Lung (tissue), 12 donors: ENCODE results near the gene SPAG17. TPM values are rescaled to one million over a fixed set of nuclear protein-coding genes. Genes with fewer than 3 reads are reported as not detected.
A peak's percentile ranks its signal among the peaks of the same experiment; 100 is the strongest.

Source experiments
- ATAC-seq: fragments of 200-7000 bp; cut with Tn5 transposase; one replicate; pipeline ENCODE4 v1.9.1; 2020; ENCODE audit warnings: moderate number of reproducible peaks; ENCODE audit not compliant: insufficient read depth, low FRiP score
- DNase-seq, 3 donors: peaks; one replicate each; pipeline ENCODE4 v3.0.0-alpha.2; 2013 to 2017
- H3K27ac ChIP-seq, 2 donors: one replicate each; pipeline ENCODE4 v1.5.1; 2013; ENCODE audit warnings: mild to moderate bottlenecking in 2 of 2, moderate library complexity in 2 of 2, control low read depth in 1 of 2, inconsistent platforms in 1 of 2, low read depth in 1 of 2, low read length in 1 of 2
- H3K27me3 ChIP-seq, 3 donors: one replicate each; pipeline ENCODE4 v1.5.1; 2013; ENCODE audit warnings: low read length in 2 of 3; ENCODE audit not compliant: control insufficient read depth in 3 of 3, insufficient read depth in 3 of 3
- H3K36me3 ChIP-seq, 4 donors: one replicate each; pipeline ENCODE4 v1.5.1; 2013; ENCODE audit warnings: low read length in 4 of 4, mild to moderate bottlenecking in 1 of 4, moderate library complexity in 1 of 4; ENCODE audit not compliant: control insufficient read depth in 4 of 4, insufficient read depth in 4 of 4
- H3K4me1 ChIP-seq, 5 donors: one replicate each; pipeline ENCODE4 v1.5.1; 2013; ENCODE audit warnings: low read length in 5 of 5, mild to moderate bottlenecking in 2 of 5, moderate library complexity in 1 of 5; ENCODE audit not compliant: control insufficient read depth in 5 of 5, insufficient read depth in 5 of 5
- H3K4me3 ChIP-seq: one replicate; pipeline ENCODE4 v1.5.1; 2013; ENCODE audit warnings: mild to moderate bottlenecking, control low read depth, moderate library complexity
- H3K9ac ChIP-seq, 2 donors: one replicate each; pipeline ENCODE4 v1.5.1; 2013; ENCODE audit warnings: low read length in 2 of 2, control low read depth in 1 of 2; ENCODE audit not compliant: insufficient read depth in 1 of 2
- H3K9me3 ChIP-seq, 4 donors: one replicate each; pipeline ENCODE4 v1.5.1; 2013; ENCODE audit warnings: low read length in 3 of 4, mild to moderate bottlenecking in 1 of 4, moderate library complexity in 1 of 4; ENCODE audit not compliant: control insufficient read depth in 4 of 4, insufficient read depth in 3 of 4
- CTCF ChIP-seq: IDR thresholded peaks from 2 replicates; pipeline ENCODE4 v1.5.1; 2012; ENCODE audit warnings: mild to moderate bottlenecking; ENCODE audit errors: control extremely low read depth, extremely low read depth
- WGBS, 2 donors: extraction: QIAGEN DNeasy Blood & Tissue Kit; methylation state at CpG; one replicate each; pipeline ENCODE4 v1.1.7; 2013; 5-methylcytosine and 5-hydroxymethylcytosine counted together
- polyA plus RNA-seq, 2 donors: library from polyadenylated mRNA; stranded (reverse); fragments of 200-250 nt; gene quantifications; one replicate each; pipeline ENCODE4 v1.2.1, GENCODE V29; 2013
- total RNA-seq, 2 donors: library from RNA; depleted of rRNA in 1 of 2; stranded (reverse); fragments of >200 nt in 1 of 2; gene quantifications; one replicate each; pipeline ENCODE4 v1.2.1, GENCODE V29; 2014 to 2021
- donor health status: control.
- donor health status: control.
- donor health status: Bipolar disorder and iron deficiency.
- donor health status: healthy.
- donor health status: DM: yes; HTN: yes; CAD: no.

The SPAG17 gene
- total and polyA plus RNA-seq, 4 donors, result 3.3 to 40.0 (median 12.4) TPM

DNA sequence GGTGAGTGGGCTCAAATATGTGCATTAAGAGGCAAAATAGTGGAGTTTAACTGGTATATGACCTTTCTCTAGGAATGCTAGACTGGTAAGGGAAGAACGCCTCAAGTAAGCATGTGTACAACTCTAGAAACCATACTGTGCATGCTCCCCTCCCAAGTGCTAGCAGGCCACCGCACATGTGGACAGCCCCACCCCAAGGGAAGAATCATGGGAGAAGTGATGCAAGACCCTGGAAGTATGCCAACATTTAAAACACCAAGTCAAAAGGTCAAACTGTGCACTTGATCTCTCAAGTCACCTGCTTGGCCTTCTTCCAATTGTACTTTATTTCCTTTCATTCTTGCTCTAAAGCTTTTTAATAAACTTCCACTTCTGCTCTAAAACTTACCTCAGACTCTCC lies 135.0 kb downstream of the SPAG17 start:
- Histone ChIP-seq H3K36me3 (no peaks in the 10 kb centered on the region), H3K27ac (no peak overlapping the region), H3K4me3 (no peak overlapping the region), H3K9me3 (no peaks in the 10 kb centered on the region), H3K4me1 (peaks cover 0 to 3% (median 0%) of the 10 kb centered on the region in 5 donors), H3K9ac (no peak overlapping the region), H3K27me3 (no peaks in the 10 kb centered on the region)
- 37 to 54% methylated on average over 2 of the region's 2 CpGs for WGBS, 2 donors
- TF ChIP-seq CTCF, result no peak
- ATAC-seq (no peak), DNase-seq (peak in 1 of 3 donors; percentile 17)

GRCh38 chr1:118047650-118048224 lies 137.3 kb downstream of the SPAG17 start:
- no peaks in the 10 kb centered on the region for H3K9me3 ChIP-seq
- no peak for DNase-seq
- no peak overlapping the region for H3K9ac ChIP-seq
- peaks cover 0 to 3% (median 0%) of the 10 kb centered on the region in 5 donors for H3K4me1 ChIP-seq
- no peak overlapping the region for H3K27ac ChIP-seq
- no peak for ATAC-seq
- 88 to 94% methylated on average over 3 of the region's 3 CpGs for WGBS, 2 donors
- H3K4me3 ChIP-seq, result no peak overlapping the region
- H3K27me3 ChIP-seq, result no peaks in the 10 kb centered on the region
- TF ChIP-seq CTCF, result no peak
- H3K36me3 ChIP-seq, result no peaks in the 10 kb centered on the region

DNA sequence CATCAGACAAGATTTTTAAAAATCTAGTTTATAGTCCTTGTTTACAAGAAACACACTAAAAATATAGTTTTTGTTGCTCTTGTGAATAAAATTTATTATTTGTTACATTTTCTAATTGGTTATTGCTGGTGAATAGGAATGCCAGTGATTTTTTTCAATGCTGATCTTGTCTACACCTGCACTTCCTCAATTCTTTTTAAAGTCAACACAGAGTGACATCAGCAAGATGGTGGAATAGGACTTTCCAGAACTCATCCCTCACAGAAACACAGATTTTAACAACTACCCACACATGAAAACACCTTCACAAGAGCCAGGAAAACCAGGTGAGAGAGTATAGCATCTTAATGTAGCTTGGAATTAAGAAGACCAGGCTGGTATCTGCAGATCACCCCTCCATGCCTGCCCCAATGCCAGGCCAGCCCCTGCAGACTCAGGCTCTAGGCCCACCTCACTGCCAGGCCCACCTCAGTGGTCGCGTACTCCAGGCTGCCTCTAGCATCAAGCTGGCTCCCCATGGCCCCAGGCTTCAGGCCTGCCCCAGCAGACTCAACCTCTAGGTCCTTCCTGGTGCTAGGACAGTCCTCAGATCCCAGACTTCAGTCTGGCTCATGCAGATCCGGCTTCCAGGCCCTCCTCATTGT lies 137.9 kb downstream of the SPAG17 start:
- Histone ChIP-seq H3K27ac (no peak overlapping the region), H3K9ac (no peak overlapping the region), H3K36me3 (no peaks in the 10 kb centered on the region), H3K4me1 (peaks cover 0 to 3% (median 0%) of the 10 kb centered on the region in 5 donors), H3K9me3 (no peaks in the 10 kb centered on the region), H3K4me3 (no peak overlapping the region), H3K27me3 (no peaks in the 10 kb centered on the region)
- 96 to 97% methylated on average over 3 of the region's 3 CpGs for WGBS, 2 donors
- TF ChIP-seq CTCF, result no peak
- ATAC-seq, result no peak
- no peak for DNase-seq

- TF ChIP-seq CTCF, result no peak
- no peak for DNase-seq
- Histone ChIP-seq H3K36me3 (no peaks in the 10 kb centered on the region), H3K4me3 (no peak overlapping the region), H3K27ac (no peak overlapping the region), H3K9ac (no peak overlapping the region), H3K4me1 (no peaks in the 10 kb centered on the region), H3K27me3 (no peaks in the 10 kb centered on the region), H3K9me3 (no peaks in the 10 kb centered on the region)
- ATAC-seq, result no peak
- WGBS, 2 donors, result 69 to 71% methylated on average over 1 of the region's 1 CpG
These were observed 141.4 kb downstream of the SPAG17 start for GRCh38 chr1:118043624-118044023.
